Central memory CD8-positive, alpha-beta T cell (primary cell): ENCODE measurements around the gene CCR5AS.

Experiments
- ATAC-seq: fragments of 150-1000 bp; cut with Tn5 transposase; replicated peaks from 2 replicates; pipeline ENCODE4 v1.10.0; 2022; ENCODE audit warnings: mild to moderate bottlenecking, moderate FRiP score, moderate number of reproducible peaks; ENCODE audit not compliant: poor library complexity, severe bottlenecking; ENCODE audit errors: extremely low read depth
- DNase-seq, 2 donors: peaks; one replicate each; pipeline ENCODE4 v3.0.0; 2021; ENCODE audit warnings: low spot score in 2 of 2
- H3K27ac Mint-ChIP-seq: one replicate; pipeline ENCODE4 v1.8.0; 2022; ENCODE audit warnings: low read depth, mild to moderate bottlenecking, moderate library complexity, mixed read lengths
- H3K27me3 Mint-ChIP-seq: one replicate; pipeline ENCODE4 v1.8.0; 2022; ENCODE audit warnings: mixed read lengths
- H3K36me3 Mint-ChIP-seq: one replicate; pipeline ENCODE4 v1.8.0; 2022; ENCODE audit warnings: mild to moderate bottlenecking, moderate library complexity, mixed read lengths; ENCODE audit not compliant: insufficient read depth
- H3K4me1 Mint-ChIP-seq: one replicate; pipeline ENCODE4 v1.8.0; 2022; ENCODE audit warnings: mixed read lengths
- H3K4me3 Mint-ChIP-seq: one replicate; pipeline ENCODE4 v1.8.0; 2022; ENCODE audit warnings: mild to moderate bottlenecking, moderate library complexity, mixed read lengths
- H3K9me3 Mint-ChIP-seq: one replicate; pipeline ENCODE4 v1.8.0; 2022; ENCODE audit warnings: mixed read lengths

The CCR5AS gene

DNA sequence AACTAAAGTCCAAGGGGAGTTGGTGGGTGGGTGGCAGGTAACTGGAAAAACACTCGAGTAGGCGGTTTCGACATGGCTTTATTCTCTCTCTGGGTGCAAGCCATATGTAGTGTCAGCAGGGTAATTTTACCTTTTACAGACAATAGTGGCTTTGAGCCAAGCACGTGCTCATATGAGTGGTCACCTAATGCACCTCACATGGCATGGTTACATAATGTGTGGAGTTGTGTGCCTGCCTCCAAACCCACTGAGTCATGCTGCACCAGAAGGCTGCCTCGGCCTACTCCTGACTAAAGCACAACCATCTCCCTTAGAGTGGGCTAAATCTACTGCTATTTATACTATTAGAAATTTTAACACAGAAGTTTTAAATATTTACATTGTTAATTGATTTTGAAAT lies 16.7 kb upstream of the CCR5AS start:
- no peak overlapping the region for H3K4me3 Mint-ChIP-seq
- DNase-seq = no peak
- peaks cover 2% of the 10 kb centered on the region for H3K36me3 Mint-ChIP-seq
- H3K4me1 Mint-ChIP-seq = peaks cover 12% of the 10 kb centered on the region
- H3K27ac Mint-ChIP-seq = no peak overlapping the region
- H3K9me3 Mint-ChIP-seq = no peaks in the 10 kb centered on the region
- ATAC-seq = no peak
- no peaks in the 10 kb centered on the region for H3K27me3 Mint-ChIP-seq

- ATAC-seq (no peak), DNase-seq (no peak)
- Mint-ChIP-seq H3K27me3 (no peaks in the 10 kb centered on the region), H3K27ac (no peak overlapping the region), H3K36me3 (peaks cover 2% of the 10 kb centered on the region), H3K4me1 (peaks cover 12% of the 10 kb centered on the region), H3K4me3 (no peak overlapping the region), H3K9me3 (no peaks in the 10 kb centered on the region)
Measured at GRCh38 chr3:46422617-46423016, 15.8 kb upstream of the CCR5AS start.

DNA sequence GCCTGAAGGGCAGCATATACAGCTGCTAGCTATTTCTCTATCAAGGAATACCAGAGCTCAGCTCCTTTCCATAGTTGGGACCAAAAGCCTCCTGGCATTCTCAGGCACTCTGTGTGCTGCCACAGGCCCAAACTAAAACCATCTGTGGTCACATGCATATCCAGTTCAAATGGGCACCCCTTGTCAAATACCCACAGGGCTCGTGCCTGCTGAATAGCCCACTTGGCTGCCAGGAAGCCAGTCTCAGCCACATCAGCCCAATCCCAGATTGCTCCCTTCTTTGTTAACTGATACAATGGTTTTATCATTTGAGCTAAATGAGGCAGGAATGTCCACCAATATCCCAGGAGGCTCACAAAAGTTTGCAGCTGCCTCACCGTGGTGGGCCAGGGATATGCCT lies 14.1 kb upstream of the CCR5AS start:
- H3K4me3 Mint-ChIP-seq = no peak overlapping the region
- no peak for DNase-seq
- peaks cover 1% of the 10 kb centered on the region for H3K4me1 Mint-ChIP-seq
- peaks cover 2% of the 10 kb centered on the region for H3K36me3 Mint-ChIP-seq
- no peaks in the 10 kb centered on the region for H3K27me3 Mint-ChIP-seq
- H3K27ac Mint-ChIP-seq = no peak overlapping the region
- no peaks in the 10 kb centered on the region for H3K9me3 Mint-ChIP-seq
- ATAC-seq = no peak

- H3K9me3 Mint-ChIP-seq = no peaks in the 10 kb centered on the region
- H3K27ac Mint-ChIP-seq = no peak overlapping the region
- H3K4me1 Mint-ChIP-seq = no peaks in the 10 kb centered on the region
- peaks cover 2% of the 10 kb centered on the region for H3K36me3 Mint-ChIP-seq
- no peak overlapping the region for H3K4me3 Mint-ChIP-seq
- no peaks in the 10 kb centered on the region for H3K27me3 Mint-ChIP-seq
- DNase-seq = no peak
- ATAC-seq = no peak
Measured at GRCh38 chr3:46419816-46420215, 12.9 kb upstream of the CCR5AS start.

DNA sequence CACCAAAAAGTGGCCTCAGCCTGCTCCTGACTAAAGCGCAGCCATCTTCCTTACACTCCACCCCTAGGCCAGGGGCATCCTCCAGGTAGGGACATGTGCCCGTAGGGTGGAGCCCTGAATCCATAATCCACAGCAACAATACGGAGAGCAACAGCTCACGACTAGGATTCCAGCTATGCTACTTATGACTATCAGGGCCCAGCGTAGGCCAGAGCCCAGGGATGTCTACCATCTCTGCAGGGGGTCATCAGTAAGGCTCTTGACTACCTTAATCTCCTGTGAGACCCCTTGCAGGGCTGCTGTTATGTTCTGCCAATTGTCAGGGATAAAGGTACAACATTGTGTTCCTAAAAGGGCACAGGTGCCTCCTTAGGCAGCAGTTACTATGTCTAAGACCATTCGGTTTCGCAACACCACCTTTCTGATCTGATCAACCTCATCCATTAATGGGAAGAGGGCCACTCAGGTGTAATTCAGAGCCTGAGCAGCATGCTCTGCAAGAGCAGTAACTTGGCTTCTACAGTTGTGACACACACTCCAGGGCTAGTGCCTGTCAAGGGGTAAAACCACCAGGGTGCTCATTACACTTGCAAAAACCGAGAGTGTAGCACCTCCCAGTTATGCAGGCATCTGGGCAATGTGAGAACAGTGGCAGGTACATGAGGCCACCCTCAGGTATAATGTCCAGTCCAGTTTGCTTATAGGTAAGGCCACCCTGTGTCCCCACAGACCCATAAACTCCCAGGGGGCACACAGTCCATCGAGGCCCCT lies 11.2 kb upstream of the CCR5AS start:
- Mint-ChIP-seq H3K4me3 (no peak overlapping the region), H3K27ac (no peak overlapping the region), H3K36me3 (peaks cover 2% of the 10 kb centered on the region), H3K9me3 (no peaks in the 10 kb centered on the region), H3K4me1 (no peaks in the 10 kb centered on the region), H3K27me3 (no peaks in the 10 kb centered on the region)
- ATAC-seq = no peak
- DNase-seq = no peak

- H3K36me3 Mint-ChIP-seq = no peaks in the 10 kb centered on the region
- no peak overlapping the region for H3K4me3 Mint-ChIP-seq
- H3K4me1 Mint-ChIP-seq = no peaks in the 10 kb centered on the region
- no peaks in the 10 kb centered on the region for H3K9me3 Mint-ChIP-seq
- DNase-seq (no peak), ATAC-seq (no peak)
- H3K27ac Mint-ChIP-seq = no peak overlapping the region
- no peaks in the 10 kb centered on the region for H3K27me3 Mint-ChIP-seq
Measured at GRCh38 chr3:46416811-46417510, 10.1 kb upstream of the CCR5AS start.

- no peaks in the 10 kb centered on the region for H3K27me3 Mint-ChIP-seq
- H3K36me3 Mint-ChIP-seq = no peaks in the 10 kb centered on the region
- H3K4me3 Mint-ChIP-seq = no peak overlapping the region
- no peaks in the 10 kb centered on the region for H3K9me3 Mint-ChIP-seq
- DNase-seq (no peak), ATAC-seq (no peak)
- H3K27ac Mint-ChIP-seq = no peak overlapping the region
- H3K4me1 Mint-ChIP-seq = no peaks in the 10 kb centered on the region
Measured at GRCh38 chr3:46416125-46416810, 9.4 kb upstream of the CCR5AS start.

DNA sequence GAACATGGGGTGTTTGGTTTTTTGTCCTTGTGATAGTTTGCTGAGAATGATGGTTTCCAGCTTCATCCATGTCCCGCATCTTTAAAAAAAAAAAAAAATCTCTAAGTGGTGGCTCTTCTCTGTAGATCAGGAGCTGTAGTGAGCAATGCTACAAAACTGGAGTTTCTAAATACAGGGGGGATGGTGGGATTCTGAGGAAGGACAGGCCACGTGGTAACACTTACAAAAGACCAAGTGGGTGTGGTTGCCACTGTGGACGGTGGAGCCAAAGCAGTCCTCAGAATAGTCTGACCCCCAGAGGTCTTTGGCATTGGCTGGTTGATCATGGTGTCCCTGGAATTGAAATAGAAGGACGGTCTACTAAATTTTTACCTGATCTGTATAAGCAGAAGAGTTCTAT lies 7.9 kb upstream of the CCR5AS start:
- ATAC-seq = no peak
- H3K27ac Mint-ChIP-seq = no peak overlapping the region
- peaks cover 5% of the 10 kb centered on the region for H3K4me1 Mint-ChIP-seq
- no peaks in the 10 kb centered on the region for H3K36me3 Mint-ChIP-seq
- no peak for DNase-seq
- H3K27me3 Mint-ChIP-seq = no peaks in the 10 kb centered on the region
- no peaks in the 10 kb centered on the region for H3K9me3 Mint-ChIP-seq
- no peak overlapping the region for H3K4me3 Mint-ChIP-seq

GRCh38 chr3:46413951-46414350 lies 7.1 kb upstream of the CCR5AS start:
- Mint-ChIP-seq H3K27me3 (no peaks in the 10 kb centered on the region), H3K36me3 (no peaks in the 10 kb centered on the region), H3K9me3 (no peaks in the 10 kb centered on the region), H3K4me3 (no peak overlapping the region), H3K27ac (no peak overlapping the region), H3K4me1 (peaks cover 8% of the 10 kb centered on the region)
- ATAC-seq (no peak), DNase-seq (no peak)

DNA sequence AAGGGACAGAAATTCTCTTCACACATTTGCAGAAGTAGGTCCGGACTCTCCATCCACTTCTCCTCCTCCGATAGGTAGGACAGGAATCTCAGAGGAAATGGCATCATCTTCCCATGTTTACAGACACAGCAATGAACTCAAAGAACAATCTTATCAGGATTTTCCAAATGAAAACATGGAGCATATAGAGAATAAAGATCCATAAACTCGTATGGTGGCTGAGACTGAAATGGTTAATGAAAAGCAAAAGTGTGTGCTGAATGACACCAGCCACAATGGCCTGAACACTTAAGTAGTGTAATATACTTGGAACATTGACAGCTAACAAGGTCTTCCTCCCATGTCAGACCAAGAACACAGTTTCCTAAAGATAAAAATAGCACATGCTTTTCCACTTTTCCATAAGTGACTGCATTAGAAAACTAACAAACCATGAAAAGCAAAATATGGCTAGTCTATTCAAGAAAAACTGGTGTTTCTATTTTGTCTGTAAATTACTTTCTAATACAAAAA lies 6.0 kb upstream of the CCR5AS start:
- H3K27me3 Mint-ChIP-seq = no peaks in the 10 kb centered on the region
- peaks cover 14% of the 10 kb centered on the region for H3K4me1 Mint-ChIP-seq
- H3K4me3 Mint-ChIP-seq = no peak overlapping the region
- no peak overlapping the region for H3K27ac Mint-ChIP-seq
- no peaks in the 10 kb centered on the region for H3K9me3 Mint-ChIP-seq
- no peaks in the 10 kb centered on the region for H3K36me3 Mint-ChIP-seq
- DNase-seq = no peak
- ATAC-seq = no peak

DNA sequence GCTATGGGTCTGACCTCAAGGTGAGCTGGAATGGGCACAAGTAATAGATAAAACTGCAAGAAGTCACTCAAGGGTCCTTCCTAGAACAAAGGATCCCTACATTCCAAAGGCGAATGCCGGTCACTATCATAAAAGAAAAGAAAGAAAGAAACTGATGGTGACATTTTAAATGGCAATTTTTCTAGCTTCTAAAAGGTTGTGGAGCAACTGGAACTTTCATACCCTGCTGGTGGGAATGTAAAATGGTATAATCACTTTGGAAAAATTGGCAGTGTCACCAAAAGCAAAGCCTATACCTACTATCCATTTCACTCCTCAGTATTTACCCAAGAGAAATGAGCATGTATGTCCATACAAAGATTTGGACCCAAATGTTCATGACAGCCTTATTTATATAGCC lies 4.4 kb upstream of the CCR5AS start:
- Mint-ChIP-seq H3K27ac (no peak overlapping the region), H3K4me3 (no peak overlapping the region), H3K9me3 (no peaks in the 10 kb centered on the region), H3K36me3 (no peaks in the 10 kb centered on the region), H3K27me3 (no peaks in the 10 kb centered on the region), H3K4me1 (peaks cover 27% of the 10 kb centered on the region)
- ATAC-seq (no peak), DNase-seq (no peak)

- no peaks in the 10 kb centered on the region for H3K27me3 Mint-ChIP-seq
- H3K4me3 Mint-ChIP-seq = no peak overlapping the region
- no peak overlapping the region for H3K27ac Mint-ChIP-seq
- H3K36me3 Mint-ChIP-seq = no peaks in the 10 kb centered on the region
- H3K4me1 Mint-ChIP-seq = peaks cover 27% of the 10 kb centered on the region
- H3K9me3 Mint-ChIP-seq = no peaks in the 10 kb centered on the region
- ATAC-seq (no peak), DNase-seq (no peak)
Measured at GRCh38 chr3:46410669-46411068, 3.8 kb upstream of the CCR5AS start.
